ENCODE data around the gene IDI1.

The IDI1 gene

GRCh38 chr10:1090696-1091095, 41.8 kb upstream of the IDI1 start:
- H3K4me3 ChIP-seq (replicated peaks; ENCODE audit: low read depth, low read length): no peak overlapping the region
- DNase-seq (ENCODE audit: extremely low read depth, low read depth): no peak
- no peak for TF ChIP-seq CTCF (IDR thresholded peaks at IDR 0.05; ENCODE audit: low read depth, low read length, missing control alignments)

GRCh38 chr10:1089017-1089689, 40.2 kb upstream of the IDI1 start:
- no peak for DNase-seq (ENCODE audit: extremely low read depth, low read depth)
- no peak overlapping the region for H3K4me3 ChIP-seq (replicated peaks; ENCODE audit: low read depth, low read length)
- TF ChIP-seq CTCF (IDR thresholded peaks at IDR 0.05; ENCODE audit: low read depth, low read length, missing control alignments): no peak

- no peak for TF ChIP-seq CTCF (IDR thresholded peaks at IDR 0.05; ENCODE audit: low read depth, low read length, missing control alignments)
- H3K4me3 ChIP-seq (replicated peaks; ENCODE audit: low read depth, low read length): no peak overlapping the region
- no peak for DNase-seq (ENCODE audit: extremely low read depth, low read depth)
These were observed 37.9 kb upstream of the IDI1 start for GRCh38 chr10:1086787-1087186.

DNA sequence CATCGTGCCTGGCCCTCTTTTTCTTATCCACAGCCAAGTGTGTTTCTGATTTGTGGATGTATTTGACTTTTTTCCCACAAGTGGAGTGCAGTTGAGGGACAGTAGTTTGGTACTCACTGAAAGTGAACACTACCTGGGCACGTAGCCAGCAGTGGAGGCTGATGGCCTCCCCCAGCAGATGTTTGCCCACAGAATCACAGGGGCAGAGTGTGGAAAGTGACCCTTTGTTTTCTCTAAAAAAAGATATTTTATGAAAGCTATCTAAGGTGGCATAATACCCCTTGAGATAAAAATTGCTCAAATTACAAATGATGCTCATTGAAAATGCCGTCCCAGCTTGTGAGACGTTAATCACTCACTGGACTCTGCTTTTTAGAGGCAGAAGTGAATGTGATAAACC, 36.3 kb upstream of the IDI1 start:
- TF ChIP-seq CTCF (IDR thresholded peaks at IDR 0.05; ENCODE audit: low read depth, low read length, missing control alignments): no peak
- no peak overlapping the region for H3K4me3 ChIP-seq (replicated peaks; ENCODE audit: low read depth, low read length)
- no peak for DNase-seq (ENCODE audit: extremely low read depth, low read depth)

- TF ChIP-seq CTCF (IDR thresholded peaks at IDR 0.05; ENCODE audit: low read depth, low read length, missing control alignments): no peak
- no peak overlapping the region for H3K4me3 ChIP-seq (replicated peaks; ENCODE audit: low read depth, low read length)
- DNase-seq (ENCODE audit: extremely low read depth, low read depth): no peak
These were observed 35.4 kb upstream of the IDI1 start for GRCh38 chr10:1084011-1084950.

DNA sequence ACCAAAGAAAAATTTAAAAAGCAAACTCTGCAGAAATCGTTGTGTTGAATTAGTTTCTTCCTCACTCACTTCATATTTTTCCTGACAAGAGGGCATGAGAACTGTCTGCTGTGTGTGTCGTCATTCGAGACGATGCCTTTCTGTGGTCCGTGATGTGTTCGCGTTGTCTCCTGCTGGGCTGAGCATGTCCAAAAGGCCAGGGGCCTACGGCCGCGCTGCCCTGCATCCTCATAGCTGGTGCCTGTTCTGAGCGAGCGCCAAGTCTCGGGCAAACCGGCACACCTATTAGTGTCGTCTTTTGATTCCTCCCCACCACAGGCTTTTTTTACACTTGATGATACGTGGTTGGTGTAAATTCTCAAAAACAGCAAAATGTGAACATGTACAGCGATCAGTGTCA, 34.7 kb upstream of the IDI1 start:
- no peak for DNase-seq (ENCODE audit: extremely low read depth, low read depth)
- TF ChIP-seq CTCF (IDR thresholded peaks at IDR 0.05; ENCODE audit: low read depth, low read length, missing control alignments): no peak
- H3K4me3 ChIP-seq (replicated peaks; ENCODE audit: low read depth, low read length): no peak overlapping the region

All from HFF-Myc (cell line).